G401.6 (cell line): ENCODE measurements around the gene PVALB.
"Not testable (repeated sequence)": the region's sequence is repeated elsewhere in the genome, so short reads cannot be mapped to it uniquely, and the experiment has no call there.

Source experiments
- FAIRE-seq: peaks from 2 replicates; lab custom pipeline; 2012; peaks lifted over from hg19 to GRCh38; lab: Jason Lieb, UNC

PVALB gene

GRCh38 chr22:36756746-36757655 lies 59.8 kb downstream of the PVALB start:
- FAIRE-seq: no peak

GRCh38 chr22:36756031-36756430 lies 60.8 kb downstream of the PVALB start:
- no peak for FAIRE-seq

GRCh38 chr22:36755316-36755715 lies 61.5 kb downstream of the PVALB start:
- FAIRE-seq: no peak

GRCh38 chr22:36754881-36755280 lies 62.0 kb downstream of the PVALB start:
- not testable (repeated sequence) for FAIRE-seq

GRCh38 chr22:36753916-36754315 lies 62.9 kb downstream of the PVALB start:
- FAIRE-seq: no peak

- no peak for FAIRE-seq
Observed at GRCh38 chr22:36753120-36753802, 63.6 kb downstream of the PVALB start.
